IMR-90 (cell line): ENCODE data around the gene ITGB5. TPM values are rescaled to one million over a fixed set of nuclear protein-coding genes. Genes with fewer than 3 reads are reported as not detected.

ENCODE experiments used
- ATAC-seq: fragments of 200-7000 bp; cut with Tn5 transposase; 2 replicates; pipeline ENCODE4 v1.9.1; 2020; ENCODE audit warnings: low read depth, mild to moderate bottlenecking, moderate library complexity
- BruUV-seq: library from RNA; stranded (reverse); fragments of 400-500 nt; replicated peaks from 2 replicates; lab custom pipeline; 2021; lab: Mats Ljungman, UMichigan
- CTCF ChIA-PET: fragments of 300-600 bp; formaldehyde crosslinking; extraction: SDS; loops from one replicate; lab custom pipeline; 2021; ENCODE audit warnings: antibody characterized with exemption; lab: Yijun Ruan, JAX
- POLR2A ChIA-PET: fragments of 300-600 bp; sonication (Branson Sonifier 250); formaldehyde crosslinking; loops from one replicate; lab custom pipeline; 2022; ENCODE audit warnings: antibody characterized with exemption; ENCODE audit not compliant: unreplicated experiment; lab: Charles Lee
- DNase-seq: peaks from one replicate; pipeline ENCODE4 v3.0.0; 2013
- H2AFZ ChIP-seq: replicated peaks from 2 replicates; pipeline ENCODE3; 2013; ENCODE audit warnings: low read length, mild to moderate bottlenecking; ENCODE audit not compliant: poor library complexity
- H2AK5ac ChIP-seq: 2 replicates; pipeline ENCODE4 v1.6.1; 2013; ENCODE audit warnings: low read depth, low read length, inconsistent platforms
- H2AK9ac ChIP-seq: replicated peaks from 2 replicates; pipeline ENCODE3; 2013; ENCODE audit warnings: mild to moderate bottlenecking, low read depth, low read length, moderate library complexity; ENCODE audit not compliant: poor library complexity
- H2BK120ac ChIP-seq: 2 replicates; pipeline ENCODE4 v1.6.1; 2013; ENCODE audit warnings: low read depth, low read length, inconsistent platforms
- H2BK15ac ChIP-seq: 3 replicates; pipeline ENCODE4 v1.6.1; 2013; ENCODE audit warnings: low read depth, low read length, inconsistent platforms
- H2BK20ac ChIP-seq: 2 replicates; pipeline ENCODE4 v1.6.1; 2013; ENCODE audit warnings: low read depth, mild to moderate bottlenecking, inconsistent platforms, low read length, moderate library complexity
- H2BK5ac ChIP-seq: 2 replicates; pipeline ENCODE4 v1.6.1; 2013; ENCODE audit warnings: mild to moderate bottlenecking, low read depth, low read length, inconsistent platforms; ENCODE audit not compliant: poor library complexity, severe bottlenecking
- H3K14ac ChIP-seq: replicated peaks from 2 replicates; pipeline ENCODE4 v1.6.1; 2013; ENCODE audit warnings: low read depth, low read length, inconsistent platforms
- H3K18ac ChIP-seq: 2 replicates; pipeline ENCODE4 v1.6.1; 2013; ENCODE audit warnings: low read depth, low read length, control low read depth
- H3K23ac ChIP-seq: 2 replicates; pipeline ENCODE4 v1.6.1; 2013; ENCODE audit warnings: low read depth, low read length, inconsistent platforms
- H3K27ac ChIP-seq: 2 replicates; pipeline ENCODE4 v1.5.1; 2013; ENCODE audit warnings: mild to moderate bottlenecking, control low read depth, low read length; ENCODE audit not compliant: insufficient read depth
- H3K27me3 ChIP-seq: 2 replicates; pipeline ENCODE4 v1.6.1; 2013; ENCODE audit warnings: low read length; ENCODE audit not compliant: control insufficient read depth, insufficient read depth
- H3K36me3 ChIP-seq: 2 replicates; pipeline ENCODE4 v1.6.1; 2013; ENCODE audit warnings: low read length, mixed read lengths; ENCODE audit not compliant: control insufficient read depth, insufficient read depth
- H3K4ac ChIP-seq: 2 replicates; pipeline ENCODE4 v1.6.1; 2013; ENCODE audit warnings: low read depth, low read length, inconsistent platforms
- H3K4me1 ChIP-seq: 2 replicates; pipeline ENCODE4 v1.6.1; 2013; ENCODE audit warnings: low read length, mixed read lengths; ENCODE audit not compliant: control insufficient read depth, insufficient read depth
- H3K4me2 ChIP-seq: 2 replicates; pipeline ENCODE4 v1.6.1; 2013; ENCODE audit warnings: low read depth, mild to moderate bottlenecking, control low read depth, low read length, moderate library complexity
- H3K4me3 ChIP-seq: 2 replicates; pipeline ENCODE4 v1.5.1; 2013; ENCODE audit warnings: low read depth, mild to moderate bottlenecking, control low read depth, low read length, moderate library complexity; ENCODE audit not compliant: insufficient read depth
- H3K56ac ChIP-seq: 2 replicates; pipeline ENCODE4 v1.6.1; 2013; ENCODE audit warnings: low read length, inconsistent platforms; ENCODE audit not compliant: insufficient read depth; ENCODE audit errors: extremely low read depth
- H3K79me1 ChIP-seq, 2 experiments: 2 replicates each; pipeline ENCODE4 v1.6.1; 2013; ENCODE audit warnings: low read length in 2 of 2, inconsistent platforms in 1 of 2, low read depth in 1 of 2
- H3K9ac ChIP-seq: 2 replicates; pipeline ENCODE4 v1.6.1; 2013; ENCODE audit warnings: low read depth, low read length, control low read depth
- H3K9me1 ChIP-seq: 2 replicates; pipeline ENCODE4 v1.6.1; 2013; ENCODE audit warnings: low read length, inconsistent platforms; ENCODE audit not compliant: insufficient read depth
- H3K9me3 ChIP-seq: 2 replicates; pipeline ENCODE4 v1.6.1; 2013; ENCODE audit warnings: low read length; ENCODE audit not compliant: control insufficient read depth, insufficient read depth
- H4K20me1 ChIP-seq: 2 replicates; pipeline ENCODE4 v1.6.1; 2013; ENCODE audit warnings: low read length, inconsistent platforms; ENCODE audit not compliant: insufficient read depth
- H4K5ac ChIP-seq: 2 replicates; pipeline ENCODE4 v1.6.1; 2013; ENCODE audit warnings: mild to moderate bottlenecking, low read depth, low read length, control low read depth
- H4K8ac ChIP-seq, 2 experiments: 2 replicates each; pipeline ENCODE4 v1.6.1; 2013; ENCODE audit warnings: low read depth in 2 of 2, low read length in 2 of 2, control low read depth in 1 of 2, inconsistent platforms in 1 of 2
- H4K91ac ChIP-seq: 2 replicates; pipeline ENCODE4 v1.6.1; 2013; ENCODE audit warnings: low read depth, low read length, inconsistent platforms; ENCODE audit not compliant: insufficient read depth
- MAZ ChIP-seq: IDR thresholded peaks from 2 replicates; pipeline ENCODE4 v1.6.1; 2012; ENCODE audit warnings: low read depth, mild to moderate bottlenecking, low read length, improper control_type of control experiment, moderate library complexity, borderline replicate concordance
- WGBS, 2 experiments: methylation state at CpG; one replicate each; pipeline versions ENCODE4 v1.1.5 to v1.1.7; 2013; ENCODE audit warnings: missing lambda C conversion rate in 2 of 2; ENCODE audit not compliant: insufficient read length in 1 of 2; ENCODE audit errors: extremely low coverage in 2 of 2; 5-methylcytosine and 5-hydroxymethylcytosine counted together
- dilution Hi-C: fragments of 300-500 bp; cut with HindIII; formaldehyde crosslinking; loops from one replicate; pipeline ENCODE4 v1.14.3; 2018; ENCODE audit warnings: low sequenced_read_pairs; ENCODE audit not compliant: unreplicated experiment
- in situ Hi-C: fragments of 300-500 bp; cut with MboI; formaldehyde crosslinking; loops from 3 replicates; pipeline ENCODE4 v1.14.3; 2019; ENCODE audit warnings: low sequenced_read_pairs, inconsistent platforms, mixed read lengths
- intact Hi-C: fragments of 100-400 bp; cut with micrococcal nuclease; formaldehyde crosslinking; loops from 2 replicates; pipeline ENCODE4 v1.10.0; 2022
- polyA plus RNA-seq, 3 experiments: library from polyadenylated mRNA; depleted of rRNA; stranded (reverse); fragments of >200 nt; gene quantifications; 2 replicates each; pipeline ENCODE4 v1.2.3, GENCODE V29; 2012; ENCODE audit warnings: low replicate concordance in 1 of 3
- total RNA-seq: library from RNA; depleted of rRNA; stranded (reverse); fragments of >200 nt; gene quantifications from 2 replicates; pipeline ENCODE4 v1.2.3, GENCODE V29; 2012

Gene ITGB5
- total and polyA plus RNA-seq, 2 of the 4 experiments (the other 2 are of a cell fraction): 85.0 to 101 TPM

- Histone ChIP-seq H2BK5ac (no peak overlapping the region), H3K23ac (no peak overlapping the region), H3K18ac (no peak overlapping the region), H2AK9ac (no peak overlapping the region), H3K4me2 (no peak overlapping the region), H3K56ac (no peak overlapping the region), H3K4me1 (peaks cover 7% of the 10 kb centered on the region), H2BK20ac (no peak overlapping the region), H3K4ac (no peak overlapping the region), H4K8ac (no peak overlapping the region), H3K9ac (no peak overlapping the region), H4K20me1 (0 out of 2 replicates have a peak, but pooled peaks cover 4% of the 10 kb centered on the region), H3K9me1 (0 out of 2 replicates have a peak, but pooled peaks cover 2% of the 10 kb centered on the region), H4K5ac (no peak overlapping the region), H3K27me3 (no peaks in the 10 kb centered on the region), H3K14ac (no peak overlapping the region), H3K4me3 (no peak overlapping the region), H3K36me3 (peaks cover 51% of the 10 kb centered on the region), H3K27ac (no peak overlapping the region), H2BK120ac (no peak overlapping the region), H4K91ac (no peak overlapping the region), H2BK15ac (no peak overlapping the region), H3K9me3 (no peaks in the 10 kb centered on the region), H2AK5ac (no peak overlapping the region), H2AFZ (no peak overlapping the region), H3K79me1 (peaks cover 0 to 9% of the 10 kb centered on the region in 2 experiments; a peak in 2 of 4 replicates)
- 100% methylated on average over 3 of the region's 5 CpGs; no CpG with 5 or more reads in 1 of the 2 experiments for WGBS, 2 experiments
- no peak for DNase-seq
- in situ Hi-C loops: loop anchor here (5.0 to 10.0 kb wide), 2 partner anchors 138 to 670 kb away; no protein-coding TSS in a partner anchor
- ChIA-PET CTCF (interaction anchor here (0.6 kb wide), 1 partner anchor 658 kb away, joined by 3 read pairs; no protein-coding TSS in a partner anchor), POLR2A (no interaction called here)
- dilution Hi-C loops: loop anchor here (25.0 kb wide), 1 partner anchor 123 kb away; the partner anchor contains the start of gene ITGB5
- TF ChIP-seq MAZ: no peak
- intact Hi-C loops: loop anchor here (5.0 kb wide), 3 partner anchors 123 to 823 kb away; partner anchors contain the start of gene ITGB5
- no peak for ATAC-seq
- no TSS peak for BruUV-seq
Observed at GRCh38 chr3:124764746-124765145, 122.4 kb downstream of the ITGB5 start.
